ENCODE results near the gene IPPK. TPM values are rescaled to one million over a fixed set of nuclear protein-coding genes. Genes with fewer than 3 reads are reported as not detected.

The IPPK gene
- total and polyA plus RNA-seq, 2 of the 4 experiments (the other 2 are of a cell fraction) = 25.1 to 26.8 TPM

DNA sequence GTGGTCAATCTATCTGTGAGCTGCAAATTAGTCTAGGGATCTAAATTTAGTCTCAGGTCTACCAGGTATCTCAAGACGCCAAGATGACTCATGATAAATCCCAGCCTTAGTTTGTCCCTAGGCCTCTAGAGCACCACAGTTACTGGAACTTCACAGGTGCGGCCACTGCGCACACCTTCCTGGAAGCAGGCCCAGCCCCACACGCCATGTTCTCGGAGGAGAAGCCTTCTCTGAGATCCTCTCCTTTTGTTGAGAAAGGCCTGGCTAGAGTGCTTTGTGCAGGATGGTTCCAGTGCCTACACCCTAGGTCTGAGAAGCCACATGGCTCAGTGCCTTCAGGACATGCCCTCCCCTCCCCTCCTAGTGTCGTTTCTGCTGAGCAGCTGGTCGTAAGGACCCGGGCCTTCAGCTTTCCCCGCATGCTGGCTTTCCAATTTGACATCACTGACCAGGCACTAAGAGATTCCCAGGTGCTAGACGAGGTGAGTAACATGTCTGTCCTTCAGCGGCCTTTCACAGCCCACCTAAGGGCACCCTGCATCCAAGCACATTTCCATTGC, 51.9 kb downstream of the IPPK start:
- Histone ChIP-seq H3K9ac (ENCODE audit: low read depth, low read length) (no peak overlapping the region), H3K27me3 (ENCODE audit: control insufficient read depth, insufficient read depth, low read length) (no peaks in the 10 kb centered on the region), H2AK9ac (replicated peaks; ENCODE audit: low read depth, low read length, poor library complexity) (no peak overlapping the region), H3K4ac (ENCODE audit: low read depth, low read length) (no peak overlapping the region), H2BK20ac (ENCODE audit: low read depth, low read length) (no peak overlapping the region), H3K14ac (replicated peaks; ENCODE audit: low read depth, low read length) (no peak overlapping the region), H4K20me1 (ENCODE audit: insufficient read depth, low read length) (no peaks in the 10 kb centered on the region), H3K23ac (ENCODE audit: low read depth, low read length) (no peak overlapping the region), H3K9me1 (ENCODE audit: insufficient read depth, low read length) (peaks cover 33% of the 10 kb centered on the region), H2AFZ (replicated peaks; ENCODE audit: low read length, poor library complexity) (no peak overlapping the region), H4K5ac (ENCODE audit: low read depth, low read length) (no peak overlapping the region), H3K27ac (ENCODE audit: insufficient read depth, low read length) (no peak overlapping the region), H3K4me2 (ENCODE audit: low read depth, low read length) (no peak overlapping the region), H2AK5ac (ENCODE audit: low read depth, low read length) (no peak overlapping the region), H3K56ac (ENCODE audit: extremely low read depth, insufficient read depth, low read length) (no peak overlapping the region), H3K4me1 (ENCODE audit: control insufficient read depth, insufficient read depth, low read length) (peaks cover 14% of the 10 kb centered on the region; the same call in 1 of the 2 replicates), H3K4me3 (ENCODE audit: insufficient read depth, low read depth, low read length) (no peak overlapping the region), H3K9me3 (ENCODE audit: control insufficient read depth, insufficient read depth, low read length) (no peaks in the 10 kb centered on the region), H2BK5ac (ENCODE audit: low read depth, low read length, poor library complexity, severe bottlenecking) (no peak overlapping the region), H3K36me3 (ENCODE audit: control insufficient read depth, insufficient read depth, low read length) (peaks cover 35% of the 10 kb centered on the region), H2BK15ac (ENCODE audit: low read depth, low read length) (no peak overlapping the region), H3K18ac (ENCODE audit: low read depth, low read length) (no peak overlapping the region; the same call in 1 of the 2 replicates), H3K79me1 (ENCODE audit: low read depth in 1 of 2, low read length in 2 of 2) (peaks cover 0 to 13% of the 10 kb centered on the region in 2 experiments; a peak in 2 of 4 replicates), H4K8ac (ENCODE audit: low read depth in 2 of 2, low read length in 2 of 2) (no peak overlapping the region), H2BK120ac (ENCODE audit: low read depth, low read length) (no peak overlapping the region), H4K91ac (ENCODE audit: insufficient read depth, low read depth, low read length) (no peak overlapping the region)
- ATAC-seq (ENCODE audit: low read depth) (no peak), DNase-seq (no peak)
- intact Hi-C loops (cut with micrococcal nuclease) (no loop called here), in situ Hi-C loops (cut with MboI; ENCODE audit: low sequenced_read_pairs) (no loop called here), dilution Hi-C loops (cut with HindIII; ENCODE audit: low sequenced_read_pairs, unreplicated experiment) (no loop called here)
- WGBS, 2 experiments (ENCODE audit: extremely low coverage in 2 of 2, insufficient read length in 1 of 2) = no CpG with 5 or more reads among the region's 11 CpGs
- ChIA-PET CTCF (no interaction called here), POLR2A (ENCODE audit: unreplicated experiment) (no interaction called here)
- no peak for TF ChIP-seq BHLHE40 (IDR thresholded peaks at IDR 0.05; ENCODE audit: low read depth, low read length)
- no peak for TF ChIP-seq POLR2A (IDR thresholded peaks at IDR 0.05; ENCODE audit: low read depth, low read length)
- TF ChIP-seq CTCF (conservative IDR thresholded peaks at IDR 0.05; ENCODE audit: low read depth, low read length) = no peak
- TF ChIP-seq MXI1 (IDR thresholded peaks at IDR 0.05; ENCODE audit: borderline replicate concordance, low read depth, low read length) = no peak
- no peak for TF ChIP-seq CHD1 (IDR thresholded peaks at IDR 0.05; ENCODE audit: low read depth, low read length)
- no peak for TF ChIP-seq SMC3 (IDR thresholded peaks at IDR 0.05; ENCODE audit: low read depth, low read length)
- TF ChIP-seq USF2 (IDR thresholded peaks at IDR 0.05; ENCODE audit: low read depth, low read length) = no peak
- no peak for TF ChIP-seq MAZ (IDR thresholded peaks at IDR 0.05; ENCODE audit: borderline replicate concordance, low read depth, low read length)
- TF ChIP-seq ELK1 (IDR thresholded peaks at IDR 0.05; ENCODE audit: borderline replicate concordance, low read depth, low read length) = no peak
- no TSS peak for BruUV-seq (replicated peaks)
